Measurements from ENCODE around the gene NFIA. TPM values are rescaled to one million over a fixed set of nuclear protein-coding genes. Genes with fewer than 3 reads are reported as not detected.

NFIA gene
- total RNA-seq, 4 donors from 2014 or later = 32.0 to 160 (median 32.9) TPM

GRCh38 chr1:61424382-61424781, 342.0 kb downstream of the NFIA start:
- H3K27ac ChIP-seq = no peak overlapping the region
- no peaks in the 10 kb centered on the region for H3K27me3 ChIP-seq
- no peaks in the 10 kb centered on the region for H3K36me3 ChIP-seq
- TF ChIP-seq CTCF (IDR thresholded peaks at IDR 0.05) = no peak
- no peak for TF ChIP-seq POLR2A (IDR thresholded peaks at IDR 0.05)
- H3K4me3 ChIP-seq = no peak overlapping the region
- H3K9me3 ChIP-seq = no peaks in the 10 kb centered on the region
- no peaks in the 10 kb centered on the region for H3K4me1 ChIP-seq
- DNase-seq = no peak

- TF ChIP-seq CTCF (IDR thresholded peaks at IDR 0.05) (no peak), POLR2A (IDR thresholded peaks at IDR 0.05) (no peak)
- Histone ChIP-seq H3K9me3 (no peaks in the 10 kb centered on the region), H3K4me3 (no peak overlapping the region)
Measured at GRCh38 chr1:61425040-61425439, 342.7 kb downstream of the NFIA start.

GRCh38 chr1:61426254-61426653, 343.9 kb downstream of the NFIA start:
- TF ChIP-seq CTCF (IDR thresholded peaks at IDR 0.05) (no peak), POLR2A (IDR thresholded peaks at IDR 0.05) (no peak)
- Histone ChIP-seq H3K36me3 (no peaks in the 10 kb centered on the region), H3K4me1 (no peaks in the 10 kb centered on the region), H3K9me3 (no peaks in the 10 kb centered on the region), H3K27ac (no peak overlapping the region), H3K4me3 (no peak overlapping the region), H3K27me3 (no peaks in the 10 kb centered on the region)
- no peak for DNase-seq

More at GRCh38 chr1:61425040-61425439, 342.7 kb downstream of the NFIA start:
- no peak for DNase-seq
- Histone ChIP-seq H3K4me1 (no peaks in the 10 kb centered on the region), H3K27me3 (no peaks in the 10 kb centered on the region), H3K27ac (no peak overlapping the region), H3K36me3 (no peaks in the 10 kb centered on the region)

GRCh38 chr1:61426885-61427284, 344.5 kb downstream of the NFIA start:
- no peaks in the 10 kb centered on the region for H3K27me3 ChIP-seq
- no peak for TF ChIP-seq POLR2A (IDR thresholded peaks at IDR 0.05)
- no peak overlapping the region for H3K4me3 ChIP-seq
- H3K36me3 ChIP-seq = no peaks in the 10 kb centered on the region
- no peaks in the 10 kb centered on the region for H3K9me3 ChIP-seq
- no peak for DNase-seq
- H3K4me1 ChIP-seq = no peaks in the 10 kb centered on the region
- no peak overlapping the region for H3K27ac ChIP-seq

GRCh38 chr1:61427510-61427909, 345.1 kb downstream of the NFIA start:
- DNase-seq = no peak
- H3K36me3 ChIP-seq = no peaks in the 10 kb centered on the region
- H3K27ac ChIP-seq = no peak overlapping the region
- TF ChIP-seq POLR2A (IDR thresholded peaks at IDR 0.05) = no peak
- TF ChIP-seq CTCF (IDR thresholded peaks at IDR 0.05) = no peak
- H3K9me3 ChIP-seq = no peaks in the 10 kb centered on the region
- no peaks in the 10 kb centered on the region for H3K4me1 ChIP-seq
- no peak overlapping the region for H3K4me3 ChIP-seq
- no peaks in the 10 kb centered on the region for H3K27me3 ChIP-seq

GRCh38 chr1:61428146-61428545, 345.8 kb downstream of the NFIA start:
- Histone ChIP-seq H3K27me3 (no peaks in the 10 kb centered on the region), H3K27ac (no peak overlapping the region), H3K36me3 (no peaks in the 10 kb centered on the region), H3K4me1 (no peaks in the 10 kb centered on the region), H3K9me3 (no peaks in the 10 kb centered on the region), H3K4me3 (no peak overlapping the region)
- TF ChIP-seq POLR2A (IDR thresholded peaks at IDR 0.05) (no peak), CTCF (IDR thresholded peaks at IDR 0.05) (no peak)
- DNase-seq = no peak

All from Peyer's patch (tissue), 4 donors.